Neural cell (in vitro differentiated cells): ENCODE results near the gene TP53TG5.

ENCODE experiments used
- EP300 ChIP-seq: fragments of 450-650 bp; conservative IDR thresholded peaks from 2 replicates; pipeline ENCODE4 v1.6.1; 2014; ENCODE audit warnings: antibody characterized with exemption, mild to moderate bottlenecking, moderate library complexity; ENCODE audit not compliant: poor library complexity, severe bottlenecking
- EZH2 ChIP-seq: fragments of 200-600, 300-800 bp; shearing (Covaris generic), sonication (generic); IDR thresholded peaks from 2 replicates; pipeline ENCODE4 v1.6.1; 2014; ENCODE audit warnings: antibody characterized with exemption, low read length, borderline replicate concordance, mild to moderate bottlenecking; ENCODE audit not compliant: insufficient read depth, poor library complexity, severe bottlenecking
- MXI1 ChIP-seq: fragments of 450-650 bp; conservative IDR thresholded peaks from 2 replicates; pipeline ENCODE4 v1.6.1; 2014; ENCODE audit warnings: antibody characterized with exemption, mild to moderate bottlenecking; ENCODE audit not compliant: poor library complexity, severe bottlenecking
- POLR2AphosphoS5 ChIP-seq: IDR thresholded peaks from 2 replicates; pipeline ENCODE4 v1.6.1; 2012
- RAD21 ChIP-seq: fragments of 450-650 bp; conservative IDR thresholded peaks from 2 replicates; pipeline ENCODE4 v1.6.1; 2014; ENCODE audit warnings: antibody characterized with exemption, mild to moderate bottlenecking, moderate library complexity
- TAF1 ChIP-seq: IDR thresholded peaks from 2 replicates; pipeline ENCODE4 v1.6.1; 2012; ENCODE audit warnings: low read depth
- TF ChIP-seq, protein P1 (sequence below): fragments of 450-650 bp; IDR thresholded peaks from 2 replicates; pipeline ENCODE4 v1.5.1; 2014; ENCODE audit warnings: antibody characterized with exemption, mild to moderate bottlenecking, moderate library complexity; ENCODE audit not compliant: poor library complexity, severe bottlenecking
- TF ChIP-seq, protein P2 (sequence below): IDR thresholded peaks from 2 replicates; pipeline ENCODE4 v1.6.1; 2012; ENCODE audit warnings: borderline replicate concordance

DNA sequence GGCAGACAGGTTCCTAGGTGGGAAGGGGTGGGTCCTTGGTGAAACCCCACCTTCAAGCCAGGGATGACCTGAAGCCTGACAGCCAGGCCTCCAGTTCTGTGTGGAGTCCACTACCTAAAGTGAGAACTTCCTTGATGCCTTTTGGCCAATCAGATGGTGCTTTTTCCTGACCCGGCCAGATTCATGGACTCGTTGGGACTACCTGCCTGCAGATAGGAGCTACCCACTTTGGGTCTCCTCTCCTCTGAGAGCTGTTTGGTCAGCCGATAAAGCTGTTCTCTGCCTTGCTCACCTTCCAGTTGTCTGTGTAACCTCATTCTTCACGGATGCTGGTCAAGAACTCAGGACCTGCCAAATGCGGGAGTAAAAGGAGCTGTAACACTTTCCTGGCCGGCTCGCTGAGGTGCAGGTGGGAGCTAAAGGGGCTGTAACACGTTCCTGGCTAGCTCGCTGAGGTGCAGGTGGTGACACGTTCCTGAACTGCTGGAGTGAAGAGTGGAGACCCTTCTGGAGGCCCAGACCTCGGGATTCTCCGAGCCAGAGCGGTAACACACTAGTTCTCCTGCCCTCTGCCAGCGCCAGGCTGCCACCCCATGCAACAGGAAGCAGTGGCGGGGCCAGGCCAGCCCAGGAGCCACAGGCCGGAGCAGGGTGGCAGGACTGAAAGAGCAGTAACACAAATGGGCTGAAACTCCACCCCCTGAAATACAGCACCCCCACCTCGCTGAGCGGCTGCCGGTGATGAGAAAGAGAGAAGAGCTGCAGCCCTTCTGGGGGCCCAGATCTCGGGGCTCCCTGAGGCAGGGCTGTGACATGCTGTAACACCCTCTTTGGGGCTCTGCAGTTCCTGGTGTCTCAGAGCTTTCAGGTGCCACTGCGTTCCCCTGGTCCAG is 16.3 kb upstream of the TP53TG5 start:
- TF ChIP-seq POLR2AphosphoS5 (no peak), EZH2 (no peak), TAF1 (no peak), MXI1 (no peak), RAD21 (no peak), EP300 (no peak)
- TF ChIP-seq, protein P1, sequence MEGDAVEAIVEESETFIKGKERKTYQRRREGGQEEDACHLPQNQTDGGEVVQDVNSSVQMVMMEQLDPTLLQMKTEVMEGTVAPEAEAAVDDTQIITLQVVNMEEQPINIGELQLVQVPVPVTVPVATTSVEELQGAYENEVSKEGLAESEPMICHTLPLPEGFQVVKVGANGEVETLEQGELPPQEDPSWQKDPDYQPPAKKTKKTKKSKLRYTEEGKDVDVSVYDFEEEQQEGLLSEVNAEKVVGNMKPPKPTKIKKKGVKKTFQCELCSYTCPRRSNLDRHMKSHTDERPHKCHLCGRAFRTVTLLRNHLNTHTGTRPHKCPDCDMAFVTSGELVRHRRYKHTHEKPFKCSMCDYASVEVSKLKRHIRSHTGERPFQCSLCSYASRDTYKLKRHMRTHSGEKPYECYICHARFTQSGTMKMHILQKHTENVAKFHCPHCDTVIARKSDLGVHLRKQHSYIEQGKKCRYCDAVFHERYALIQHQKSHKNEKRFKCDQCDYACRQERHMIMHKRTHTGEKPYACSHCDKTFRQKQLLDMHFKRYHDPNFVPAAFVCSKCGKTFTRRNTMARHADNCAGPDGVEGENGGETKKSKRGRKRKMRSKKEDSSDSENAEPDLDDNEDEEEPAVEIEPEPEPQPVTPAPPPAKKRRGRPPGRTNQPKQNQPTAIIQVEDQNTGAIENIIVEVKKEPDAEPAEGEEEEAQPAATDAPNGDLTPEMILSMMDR: no peak
- TF ChIP-seq, protein P2, sequence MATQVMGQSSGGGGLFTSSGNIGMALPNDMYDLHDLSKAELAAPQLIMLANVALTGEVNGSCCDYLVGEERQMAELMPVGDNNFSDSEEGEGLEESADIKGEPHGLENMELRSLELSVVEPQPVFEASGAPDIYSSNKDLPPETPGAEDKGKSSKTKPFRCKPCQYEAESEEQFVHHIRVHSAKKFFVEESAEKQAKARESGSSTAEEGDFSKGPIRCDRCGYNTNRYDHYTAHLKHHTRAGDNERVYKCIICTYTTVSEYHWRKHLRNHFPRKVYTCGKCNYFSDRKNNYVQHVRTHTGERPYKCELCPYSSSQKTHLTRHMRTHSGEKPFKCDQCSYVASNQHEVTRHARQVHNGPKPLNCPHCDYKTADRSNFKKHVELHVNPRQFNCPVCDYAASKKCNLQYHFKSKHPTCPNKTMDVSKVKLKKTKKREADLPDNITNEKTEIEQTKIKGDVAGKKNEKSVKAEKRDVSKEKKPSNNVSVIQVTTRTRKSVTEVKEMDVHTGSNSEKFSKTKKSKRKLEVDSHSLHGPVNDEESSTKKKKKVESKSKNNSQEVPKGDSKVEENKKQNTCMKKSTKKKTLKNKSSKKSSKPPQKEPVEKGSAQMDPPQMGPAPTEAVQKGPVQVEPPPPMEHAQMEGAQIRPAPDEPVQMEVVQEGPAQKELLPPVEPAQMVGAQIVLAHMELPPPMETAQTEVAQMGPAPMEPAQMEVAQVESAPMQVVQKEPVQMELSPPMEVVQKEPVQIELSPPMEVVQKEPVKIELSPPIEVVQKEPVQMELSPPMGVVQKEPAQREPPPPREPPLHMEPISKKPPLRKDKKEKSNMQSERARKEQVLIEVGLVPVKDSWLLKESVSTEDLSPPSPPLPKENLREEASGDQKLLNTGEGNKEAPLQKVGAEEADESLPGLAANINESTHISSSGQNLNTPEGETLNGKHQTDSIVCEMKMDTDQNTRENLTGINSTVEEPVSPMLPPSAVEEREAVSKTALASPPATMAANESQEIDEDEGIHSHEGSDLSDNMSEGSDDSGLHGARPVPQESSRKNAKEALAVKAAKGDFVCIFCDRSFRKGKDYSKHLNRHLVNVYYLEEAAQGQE: no peak
